DOHH2 (cell line): Measurements from ENCODE around the gene ANKS1B.

ENCODE experiments used
- H3F3A ChIP-seq: fragments of 200-600 bp; sonication (generic), shearing (Covaris generic); 2 replicates; pipeline ENCODE4 v1.6.0; 2016; ENCODE audit warnings: antibody characterized with exemption, mild to moderate bottlenecking; ENCODE audit not compliant: control insufficient read depth, insufficient read depth
- H3K27ac ChIP-seq: fragments of 200-600 bp; sonication (generic); 2 replicates; pipeline ENCODE4 v1.5.1; 2014; ENCODE audit warnings: low read depth, mild to moderate bottlenecking, low read length, moderate library complexity
- H3K27me3 ChIP-seq: fragments of 200-600 bp; sonication (generic); 2 replicates; pipeline ENCODE4 v1.6.1; 2014; ENCODE audit warnings: mild to moderate bottlenecking, low read length, mixed read lengths; ENCODE audit not compliant: control insufficient read depth
- H3K36me3 ChIP-seq: fragments of 200-600 bp; sonication (generic); 2 replicates; pipeline ENCODE4 v1.6.1; 2014; ENCODE audit warnings: mild to moderate bottlenecking, low read length, moderate library complexity, mixed read lengths; ENCODE audit not compliant: control insufficient read depth
- H3K4me1 ChIP-seq: fragments of 200-600 bp; sonication (generic); 2 replicates; pipeline ENCODE4 v1.6.1; 2014; ENCODE audit warnings: mild to moderate bottlenecking, low read length, mixed read lengths; ENCODE audit not compliant: control insufficient read depth
- H3K4me2 ChIP-seq: fragments of 200-600 bp; sonication (generic); 2 replicates; pipeline ENCODE4 v1.6.0; 2014; ENCODE audit warnings: mild to moderate bottlenecking, low read length, moderate library complexity
- H3K4me3 ChIP-seq: fragments of 200-600 bp; sonication (generic); 2 replicates; pipeline ENCODE4 v1.5.1; 2014; ENCODE audit warnings: mild to moderate bottlenecking, low read length, mixed read lengths
- H3K79me2 ChIP-seq: fragments of 200-600 bp; sonication (generic); 2 replicates; pipeline ENCODE4 v1.6.1; 2014; ENCODE audit warnings: mild to moderate bottlenecking, low read length, mixed read lengths; ENCODE audit not compliant: control insufficient read depth
- H3K9me2 ChIP-seq: fragments of 200-600 bp; sonication (generic); replicated peaks from 2 replicates; pipeline ENCODE4 v1.6.1; 2014; ENCODE audit warnings: mild to moderate bottlenecking, low read length, mixed read lengths; ENCODE audit not compliant: control insufficient read depth
- H3K9me3 ChIP-seq: fragments of 200-600 bp; sonication (generic); 2 replicates; pipeline ENCODE4 v1.6.1; 2014; ENCODE audit warnings: antibody characterized with exemption, low read length, mixed read lengths; ENCODE audit not compliant: control insufficient read depth, insufficient read depth
- H4K20me1 ChIP-seq: fragments of 200-600 bp; sonication (generic); 2 replicates; pipeline ENCODE4 v1.6.0; 2014; ENCODE audit warnings: low read depth, mild to moderate bottlenecking, antibody characterized with exemption, low read length, moderate library complexity; ENCODE audit not compliant: control insufficient read depth, insufficient read depth
- CTCF ChIP-seq: fragments of 200-600 bp; sonication (generic); IDR thresholded peaks from one replicate; pipeline ENCODE4 v1.5.1; 2014; ENCODE audit warnings: antibody characterized with exemption, mild to moderate bottlenecking, low read depth, low read length; ENCODE audit not compliant: poor library complexity, severe bottlenecking
- EZH2phosphoT487 ChIP-seq: fragments of 200-600 bp; sonication (generic); IDR thresholded peaks from 2 replicates; pipeline ENCODE4 v1.6.1; 2017; ENCODE audit warnings: borderline replicate concordance, mild to moderate bottlenecking, antibody characterized with exemption, low read length, moderate library complexity, mixed read lengths

Gene ANKS1B

GRCh38 chr12:99092100-99092851 lies 892.5 kb downstream of the ANKS1B start:
- Histone ChIP-seq H3K9me3 (0 out of 2 replicates have a peak, but pooled peaks cover 2% of the 10 kb centered on the region), H3K4me2 (no peak overlapping the region), H3K27ac (no peak overlapping the region), H3K79me2 (no peaks in the 10 kb centered on the region), H3K4me3 (no peak overlapping the region), H3K4me1 (peaks cover 9% of the 10 kb centered on the region), H4K20me1 (no peaks in the 10 kb centered on the region), H3F3A (no peaks in the 10 kb centered on the region), H3K36me3 (no peaks in the 10 kb centered on the region), H3K9me2 (no peaks in the 10 kb centered on the region), H3K27me3 (no peaks in the 10 kb centered on the region)
- TF ChIP-seq EZH2phosphoT487 (no peak), CTCF (no peak)

- Histone ChIP-seq H3K4me2 (no peak overlapping the region), H3K27ac (no peak overlapping the region), H3K9me3 (no peaks in the 10 kb centered on the region), H4K20me1 (no peaks in the 10 kb centered on the region), H3K27me3 (no peaks in the 10 kb centered on the region), H3K4me1 (no peaks in the 10 kb centered on the region), H3K79me2 (no peaks in the 10 kb centered on the region), H3K4me3 (no peak overlapping the region), H3K9me2 (no peaks in the 10 kb centered on the region), H3K36me3 (no peaks in the 10 kb centered on the region), H3F3A (no peaks in the 10 kb centered on the region)
- no peak for TF ChIP-seq EZH2phosphoT487
- TF ChIP-seq CTCF: no peak
These were observed 897.5 kb downstream of the ANKS1B start for GRCh38 chr12:99087278-99087677.

GRCh38 chr12:99079811-99080210 lies 904.9 kb downstream of the ANKS1B start:
- Histone ChIP-seq H3K4me1 (no peaks in the 10 kb centered on the region), H3K36me3 (no peaks in the 10 kb centered on the region), H3K27me3 (no peaks in the 10 kb centered on the region), H4K20me1 (no peaks in the 10 kb centered on the region), H3K79me2 (no peaks in the 10 kb centered on the region), H3K9me3 (no peaks in the 10 kb centered on the region), H3K27ac (no peak overlapping the region), H3K4me2 (no peak overlapping the region), H3K4me3 (no peak overlapping the region), H3K9me2 (no peaks in the 10 kb centered on the region), H3F3A (no peaks in the 10 kb centered on the region)
- TF ChIP-seq CTCF: no peak
- no peak for TF ChIP-seq EZH2phosphoT487
